Effector memory CD4-positive, alpha-beta T cell (primary cell): Measurements from ENCODE around the gene UBXN1.
A peak's percentile ranks its signal among the peaks of the same experiment; 100 is the strongest.
"Not testable (repeated sequence)": the region's sequence is repeated elsewhere in the genome, so short reads cannot be mapped to it uniquely, and the experiment has no call there.

Experiments
- DNase-seq, 3 donors: peaks; one replicate each; pipeline ENCODE4 v3.0.0-alpha.2; 2020
- H3K27ac ChIP-seq: 2 replicates; pipeline ENCODE4 v1.7.0; 2013; ENCODE audit warnings: mild to moderate bottlenecking, low read length, moderate library complexity; ENCODE audit not compliant: insufficient read depth, poor library complexity, severe bottlenecking
- H3K27me3 ChIP-seq: replicated peaks from 2 replicates; pipeline ENCODE4 v1.7.0; 2013; ENCODE audit warnings: mild to moderate bottlenecking, low read length; ENCODE audit not compliant: insufficient read depth, control insufficient read depth, poor library complexity, severe bottlenecking
- H3K36me3 ChIP-seq: 2 replicates; pipeline ENCODE4 v1.7.0; 2013; ENCODE audit warnings: mild to moderate bottlenecking, low read length, moderate library complexity; ENCODE audit not compliant: control insufficient read depth, insufficient read depth
- H3K4me1 ChIP-seq: 2 replicates; pipeline ENCODE4 v1.7.0; 2013; ENCODE audit warnings: low read length, mild to moderate bottlenecking; ENCODE audit not compliant: control insufficient read depth, insufficient read depth, poor library complexity, severe bottlenecking
- H3K4me3 ChIP-seq: 2 replicates; pipeline ENCODE4 v1.7.0; 2013; ENCODE audit warnings: low read length, low read depth, mild to moderate bottlenecking; ENCODE audit not compliant: insufficient read depth, poor library complexity, severe bottlenecking
- H3K9me3 ChIP-seq: 2 replicates; pipeline ENCODE4 v1.7.0; 2013; ENCODE audit warnings: mild to moderate bottlenecking, low read length, moderate library complexity; ENCODE audit not compliant: control insufficient read depth

Gene UBXN1

DNA sequence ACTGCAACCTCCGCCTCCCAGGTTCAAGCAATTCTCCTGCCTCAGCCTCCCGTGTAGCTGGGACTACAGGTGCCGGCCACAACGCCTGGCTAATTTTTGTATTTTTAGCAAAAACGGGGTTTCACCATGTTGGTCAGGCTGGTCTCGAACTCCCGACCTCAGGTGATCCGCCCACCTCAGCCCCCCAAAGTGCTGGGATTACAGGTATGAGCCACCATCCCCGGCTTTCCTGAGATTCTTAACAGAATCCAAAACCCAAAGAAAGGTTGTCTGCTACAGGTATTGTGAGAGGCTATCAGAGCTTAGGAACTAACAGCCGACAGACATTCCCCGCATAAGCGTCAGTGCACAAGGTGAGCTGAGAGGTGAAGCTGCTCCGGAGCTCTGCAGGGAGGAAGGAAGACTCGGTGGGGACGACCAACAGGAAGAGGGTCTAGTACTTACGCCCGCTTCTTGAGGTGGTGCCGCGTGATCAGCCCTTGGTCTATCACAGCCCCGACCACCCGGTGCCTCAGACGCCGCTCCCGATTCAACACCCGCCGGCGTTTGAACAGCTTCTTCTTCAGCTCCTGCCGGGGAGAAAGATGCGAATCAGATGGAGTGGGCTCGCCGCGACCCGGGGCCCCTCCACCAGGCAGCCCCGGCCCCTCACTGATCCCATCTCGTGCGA, 14.3 kb downstream of the UBXN1 start:
- DNase-seq, result peak in 2 of 3 donors; percentile 20 to 34
- peak overlapping the region; percentile 75 for H3K4me3 ChIP-seq
- H3K9me3 ChIP-seq, result no peaks in the 10 kb centered on the region
- peaks cover 20% of the 10 kb centered on the region for H3K4me1 ChIP-seq
- H3K27me3 ChIP-seq, result no peaks in the 10 kb centered on the region
- H3K27ac ChIP-seq, result peak overlapping the region; percentile 68
- peaks cover 22% of the 10 kb centered on the region for H3K36me3 ChIP-seq

DNA sequence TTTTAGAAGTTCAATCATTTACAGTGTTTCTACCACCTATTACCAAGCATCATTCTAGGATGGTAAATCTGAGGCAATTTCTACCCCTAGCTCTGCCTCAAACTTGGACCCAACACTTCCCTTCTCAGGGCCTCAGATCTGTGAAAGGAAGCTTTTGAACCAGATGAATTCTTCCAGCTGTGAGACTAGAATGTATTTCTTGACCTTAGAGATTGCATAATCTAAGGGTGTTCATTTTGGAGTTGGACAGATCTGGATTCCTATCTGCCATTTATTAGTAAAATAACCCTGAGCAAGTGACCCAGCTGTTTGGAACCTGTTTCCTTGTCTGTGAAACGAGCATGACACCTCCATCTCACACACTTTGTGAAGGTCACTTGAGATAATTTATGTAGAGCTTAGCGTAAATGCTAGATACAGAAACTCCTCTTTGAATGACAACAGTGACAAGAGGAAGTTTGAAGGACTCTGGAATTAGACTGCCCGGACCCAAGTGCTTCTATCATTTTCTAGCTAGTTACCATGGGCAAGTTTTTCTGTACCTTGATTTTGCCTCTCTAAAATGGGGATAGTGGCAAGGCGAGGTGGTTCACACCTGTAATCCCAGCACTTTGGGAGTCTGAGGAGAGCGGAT, 22.0 kb downstream of the UBXN1 start:
- Histone ChIP-seq H3K4me1 (peaks cover under 1% of the 10 kb centered on the region), H3K27ac (no peak overlapping the region), H3K9me3 (no peaks in the 10 kb centered on the region), H3K36me3 (no peaks in the 10 kb centered on the region), H3K4me3 (no peak overlapping the region), H3K27me3 (no peaks in the 10 kb centered on the region)
- no peak for DNase-seq

DNA sequence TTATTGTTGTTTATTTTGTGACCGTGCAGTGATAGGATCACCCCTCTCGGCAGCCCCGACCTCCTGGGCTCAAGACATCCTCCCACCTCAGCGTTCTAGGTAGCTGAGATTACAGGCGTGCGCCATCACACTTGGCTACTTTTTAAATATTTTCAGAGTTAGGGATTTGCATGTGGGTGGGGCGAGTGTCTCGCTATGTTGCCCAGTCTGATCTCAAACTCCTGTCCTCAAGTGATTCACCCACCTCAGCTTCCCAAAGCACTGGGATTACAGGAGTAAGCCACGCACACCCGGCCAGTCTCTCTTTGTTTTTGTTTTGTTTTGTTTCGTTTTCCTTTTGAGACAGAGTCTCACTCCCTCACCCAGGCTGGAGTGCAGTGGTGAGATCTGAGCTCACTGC, 24.6 kb downstream of the UBXN1 start:
- peaks cover 5% of the 10 kb centered on the region for H3K36me3 ChIP-seq
- no peak for DNase-seq
- no peak overlapping the region for H3K27ac ChIP-seq
- H3K27me3 ChIP-seq, result no peaks in the 10 kb centered on the region
- H3K9me3 ChIP-seq, result no peaks in the 10 kb centered on the region
- H3K4me1 ChIP-seq, result peaks cover 4% of the 10 kb centered on the region
- H3K4me3 ChIP-seq, result no peak overlapping the region

DNA sequence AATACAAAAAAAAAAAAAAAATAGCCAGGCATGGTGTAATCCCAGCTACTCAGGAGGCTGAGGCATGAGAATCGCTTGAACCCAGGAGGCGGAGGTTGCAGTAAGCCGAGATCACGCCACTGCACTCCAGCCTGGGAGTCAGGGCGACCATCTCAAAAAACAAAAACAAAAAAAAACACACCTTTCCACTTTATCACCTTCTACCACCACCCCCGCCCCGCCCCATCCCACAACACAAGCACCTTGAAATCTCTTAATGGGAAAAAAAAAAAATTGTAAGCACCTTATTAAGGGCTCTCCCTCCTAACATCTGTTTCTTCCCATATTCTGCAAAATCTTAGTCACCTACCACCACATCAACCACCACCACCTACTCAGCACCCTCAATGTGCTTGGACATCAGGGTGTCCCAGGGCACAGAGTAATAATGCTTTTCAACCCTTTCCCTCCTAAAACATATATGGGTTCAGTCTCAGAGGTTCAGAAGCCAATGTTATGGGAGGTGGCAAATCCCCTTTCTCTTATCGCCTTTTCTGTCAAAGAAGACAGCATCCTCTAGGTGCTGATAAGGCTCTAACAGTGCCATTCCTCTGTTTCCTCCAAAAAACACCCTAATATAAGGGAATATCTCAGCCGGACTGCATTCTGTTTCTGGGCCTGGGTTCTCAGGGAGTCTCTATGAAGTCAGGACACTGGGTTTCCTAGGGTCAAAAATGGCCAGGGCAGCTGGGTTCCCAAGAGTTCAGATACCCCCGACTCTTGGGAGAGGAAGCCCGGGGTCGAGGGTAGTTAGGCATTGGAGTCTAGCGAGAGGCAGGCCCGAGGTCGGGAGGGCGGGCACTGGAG, 26.5 kb downstream of the UBXN1 start:
- Histone ChIP-seq H3K4me3 (peak overlapping the region; percentile 91), H3K36me3 (peaks cover 12% of the 10 kb centered on the region), H3K27ac (peak overlapping the region; percentile 93), H3K27me3 (no peaks in the 10 kb centered on the region), H3K9me3 (no peaks in the 10 kb centered on the region), H3K4me1 (peaks cover 4% of the 10 kb centered on the region)
- peak in 2 of 3 donors; percentile 55 to 60 for DNase-seq

GRCh38 chr11:62650283-62650682, 28.6 kb downstream of the UBXN1 start:
- H3K27me3 ChIP-seq, H3K27ac ChIP-seq, DNase-seq, H3K4me3 ChIP-seq, H3K4me1 ChIP-seq, H3K9me3 ChIP-seq: not testable (repeated sequence)
- peaks cover 12% of the 10 kb centered on the region for H3K36me3 ChIP-seq

DNA sequence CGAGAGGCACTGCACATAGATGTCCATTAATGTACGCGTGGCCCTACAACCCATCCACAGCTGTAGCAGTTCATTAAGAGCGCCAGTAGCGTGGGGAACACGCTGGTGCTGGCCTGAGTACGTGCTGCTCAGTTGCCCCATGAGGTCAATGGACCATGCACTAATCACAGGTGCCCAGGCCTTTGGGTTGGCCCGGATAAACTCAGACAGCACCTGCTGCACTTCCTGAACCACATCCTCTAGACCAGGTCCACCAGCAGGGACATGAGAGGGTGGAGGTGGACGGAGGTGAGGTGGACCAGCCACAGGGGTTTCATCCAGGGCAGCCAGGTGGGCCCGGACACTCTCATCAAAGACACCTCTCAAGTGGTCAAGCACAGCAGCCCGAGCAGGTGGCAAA, 29.4 kb downstream of the UBXN1 start:
- Histone ChIP-seq H3K4me1 (peaks cover 12% of the 10 kb centered on the region), H3K4me3 (no peak overlapping the region), H3K27me3 (no peaks in the 10 kb centered on the region), H3K27ac (no peak overlapping the region), H3K9me3 (no peaks in the 10 kb centered on the region), H3K36me3 (peaks cover 13% of the 10 kb centered on the region)
- no peak for DNase-seq

DNA sequence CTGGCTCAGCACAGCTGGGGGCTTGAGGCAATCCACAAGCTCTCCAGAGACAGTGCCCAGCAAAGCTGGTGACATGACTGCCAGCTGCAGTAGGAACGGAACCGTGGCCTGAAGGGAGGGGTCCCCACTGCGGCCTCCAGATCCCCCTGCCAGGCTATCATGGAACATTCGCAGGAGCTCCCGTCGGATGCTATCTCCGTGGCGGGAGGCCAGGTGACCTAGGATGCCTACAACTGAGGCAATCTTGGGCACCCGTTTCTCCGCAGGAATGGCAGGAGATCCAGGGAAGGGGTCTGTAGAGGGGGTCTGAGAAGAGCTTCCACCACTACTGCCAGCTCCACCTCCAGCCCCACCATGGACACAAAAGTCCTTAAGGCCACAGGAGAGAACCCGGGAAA, 29.9 kb downstream of the UBXN1 start:
- Histone ChIP-seq H3K36me3 (peaks cover 15% of the 10 kb centered on the region), H3K4me3 (no peak overlapping the region), H3K27me3 (no peaks in the 10 kb centered on the region), H3K9me3 (no peaks in the 10 kb centered on the region), H3K4me1 (peaks cover 12% of the 10 kb centered on the region), H3K27ac (no peak overlapping the region)
- no peak for DNase-seq

- Histone ChIP-seq H3K27ac (no peak overlapping the region), H3K4me3 (no peak overlapping the region), H3K9me3 (no peaks in the 10 kb centered on the region), H3K27me3 (no peaks in the 10 kb centered on the region), H3K4me1 (peaks cover 12% of the 10 kb centered on the region), H3K36me3 (peaks cover 15% of the 10 kb centered on the region)
- no peak for DNase-seq
These were observed 30.5 kb downstream of the UBXN1 start for GRCh38 chr11:62648185-62648966.

GRCh38 chr11:62647609-62648005, 31.3 kb downstream of the UBXN1 start:
- Histone ChIP-seq H3K9me3 (no peaks in the 10 kb centered on the region), H3K27ac (no peak overlapping the region), H3K36me3 (peaks cover 19% of the 10 kb centered on the region), H3K27me3 (no peaks in the 10 kb centered on the region), H3K4me1 (peaks cover 12% of the 10 kb centered on the region), H3K4me3 (no peak overlapping the region)
- no peak for DNase-seq
